HG03520 (cell line): ENCODE measurements around the gene NAIF1.
"Not testable (repeated sequence)": the region's sequence is repeated elsewhere in the genome, so short reads cannot be mapped to it uniquely, and the experiment has no call there.

ENCODE experiments used
- ATAC-seq: cut with Tn5 transposase; IDR thresholded peaks from one replicate; pipeline ENCODE4 v1.9.1; 2021; ENCODE audit warnings: mild to moderate bottlenecking, moderate library complexity; ENCODE audit not compliant: unreplicated experiment

Gene NAIF1

DNA sequence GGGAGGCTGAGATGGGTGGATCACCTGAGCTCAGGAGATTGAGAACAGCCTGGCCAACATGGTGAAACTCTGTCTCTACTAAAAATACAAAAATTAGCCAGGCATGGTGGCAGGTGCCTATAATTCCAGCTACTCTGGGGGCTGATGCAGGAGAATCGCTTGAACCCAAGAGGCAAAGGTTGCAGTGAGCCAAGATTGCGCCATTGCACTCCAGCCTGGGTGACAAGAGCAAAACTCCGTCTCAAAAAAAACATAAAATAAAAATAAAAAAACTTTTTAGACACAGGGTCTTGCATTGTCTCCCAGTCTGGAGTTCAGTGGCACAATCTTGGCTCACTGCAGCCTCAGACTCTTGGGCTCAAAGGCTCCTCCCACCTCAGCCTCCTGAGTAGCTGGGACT is 30.6 kb downstream of the NAIF1 start:
- not testable (repeated sequence) for ATAC-seq

GRCh38 chr9:128034821-128035652 is 32.1 kb downstream of the NAIF1 start:
- no peak for ATAC-seq

GRCh38 chr9:128033609-128034008 is 33.5 kb downstream of the NAIF1 start:
- no peak for ATAC-seq

DNA sequence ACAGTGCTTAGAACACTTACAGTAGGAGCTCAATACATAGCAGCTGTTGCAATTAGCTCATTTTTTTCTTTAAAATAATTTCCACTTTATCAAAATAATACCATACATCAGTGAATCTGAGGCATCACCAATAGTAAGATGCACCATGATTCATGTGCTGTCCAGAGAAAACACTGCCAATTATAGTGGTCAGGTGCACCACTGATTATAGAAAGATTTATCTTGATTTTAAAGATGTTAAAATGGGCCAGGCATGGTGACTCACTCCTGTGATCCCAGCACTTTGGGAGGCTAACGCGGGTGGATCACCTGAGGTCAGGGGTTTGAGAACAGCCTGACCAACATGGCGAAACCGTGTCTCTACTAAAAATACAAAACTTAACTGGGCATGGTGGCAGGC is 39.4 kb downstream of the NAIF1 start:
- no peak for ATAC-seq

GRCh38 chr9:128026773-128027541 is 40.2 kb downstream of the NAIF1 start:
- no peak for ATAC-seq

GRCh38 chr9:128026255-128026772 is 40.8 kb downstream of the NAIF1 start:
- no peak for ATAC-seq

DNA sequence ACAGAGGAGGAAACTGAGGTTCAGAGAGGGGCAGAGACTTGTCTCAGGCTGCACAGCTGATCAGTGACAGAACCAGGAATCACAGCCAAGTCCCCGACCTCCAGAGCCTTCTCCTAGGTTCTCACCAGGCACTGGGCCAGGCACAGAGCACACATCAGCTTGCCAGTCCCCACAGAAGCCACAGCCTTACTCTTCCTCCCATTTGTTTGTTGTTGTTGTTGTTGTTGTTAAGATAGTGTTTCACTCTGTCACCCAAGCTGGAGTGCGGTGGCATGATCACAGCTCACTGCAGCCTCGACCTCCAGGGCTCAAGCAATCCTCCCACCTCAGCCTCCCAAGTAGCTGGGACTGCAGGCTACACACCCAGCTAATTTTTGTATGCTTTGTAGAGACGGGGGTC is 41.4 kb downstream of the NAIF1 start:
- no peak for ATAC-seq

- no peak for ATAC-seq
Observed at GRCh38 chr9:128024761-128025308, 42.3 kb downstream of the NAIF1 start.

- not testable (repeated sequence) for ATAC-seq
Observed at GRCh38 chr9:128023671-128024070, 43.4 kb downstream of the NAIF1 start.

DNA sequence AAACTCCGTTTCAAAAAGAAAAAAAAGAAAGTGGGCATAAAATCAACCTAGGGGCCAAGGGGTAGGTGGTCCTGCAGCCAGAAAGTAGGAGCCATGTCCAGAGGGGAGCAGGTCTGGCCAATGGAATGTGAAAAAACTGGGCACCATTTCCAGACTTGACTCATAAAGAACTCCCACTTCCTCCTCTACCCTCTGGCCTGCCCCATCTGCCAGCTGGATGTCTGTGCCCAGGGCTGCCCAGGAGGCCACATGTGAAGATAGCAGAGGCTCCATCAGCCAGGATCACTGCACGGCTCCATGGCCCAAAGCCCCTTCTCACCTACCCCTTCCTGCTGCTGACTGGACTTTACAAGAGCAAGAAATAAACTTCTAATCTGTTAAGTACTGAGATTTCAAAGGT is 44.2 kb downstream of the NAIF1 start:
- no peak for ATAC-seq

GRCh38 chr9:128021098-128021497 is 46.0 kb downstream of the NAIF1 start:
- no peak for ATAC-seq

DNA sequence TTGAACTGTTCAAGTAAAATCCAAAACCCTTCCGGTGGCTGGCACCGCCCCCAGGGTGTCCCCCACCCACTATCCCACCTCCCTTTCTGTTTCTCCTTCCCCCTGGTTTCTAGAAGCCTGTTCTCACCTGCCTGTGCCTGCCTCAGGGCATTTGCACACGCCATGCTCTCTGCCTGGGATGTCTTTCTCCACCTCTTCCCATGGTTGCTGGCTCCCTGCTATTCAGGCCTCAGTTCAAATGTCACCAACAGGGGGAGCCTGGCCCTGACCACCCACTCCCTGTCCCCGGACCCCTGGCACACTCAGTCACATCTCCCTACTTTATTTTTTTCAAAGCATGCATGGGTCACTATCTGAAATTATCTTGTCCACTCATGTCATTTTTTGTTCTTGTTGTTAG is 46.4 kb downstream of the NAIF1 start:
- no peak for ATAC-seq

- no peak for ATAC-seq
Observed at GRCh38 chr9:128015696-128016095, 51.4 kb downstream of the NAIF1 start.
